SK-N-SH (cell line): ENCODE results near the gene USP32. TPM values are rescaled to one million over a fixed set of nuclear protein-coding genes. Genes with fewer than 3 reads are reported as not detected.

ENCODE experiments used
- ELF1 ChIP-seq: IDR thresholded peaks from 2 replicates; pipeline ENCODE4 v1.4.0; 2012
- FOSL2 ChIP-seq: IDR thresholded peaks from 2 replicates; pipeline ENCODE4 v1.4.0; 2012; ENCODE audit warnings: low read depth, mild to moderate bottlenecking, moderate library complexity, borderline replicate concordance
- MEF2A ChIP-seq: IDR thresholded peaks from 2 replicates; pipeline ENCODE4 v1.4.0; 2012; ENCODE audit warnings: low read depth, borderline replicate concordance
- MXI1 ChIP-seq: IDR thresholded peaks from 2 replicates; pipeline ENCODE4 v1.6.1; 2012; ENCODE audit warnings: mild to moderate bottlenecking, low read depth, low read length, improper control_type of control experiment
- RAD21 ChIP-seq: IDR thresholded peaks from 2 replicates; pipeline ENCODE4 v1.6.1; 2012; ENCODE audit warnings: mild to moderate bottlenecking, low read length
- RXRA ChIP-seq: IDR thresholded peaks from 2 replicates; pipeline ENCODE4 v1.4.0; 2012; ENCODE audit warnings: low read depth, mild to moderate bottlenecking, borderline replicate concordance
- TAF1 ChIP-seq: IDR thresholded peaks from 2 replicates; pipeline ENCODE4 v1.6.1; 2012; ENCODE audit warnings: low read depth, mild to moderate bottlenecking, low read length, moderate library complexity, borderline replicate concordance
- TEAD4 ChIP-seq: IDR thresholded peaks from 2 replicates; pipeline ENCODE4 v1.4.0; 2012; ENCODE audit warnings: mild to moderate bottlenecking, borderline replicate concordance; ENCODE audit not compliant: insufficient read depth
- polyA plus RNA-seq, 3 experiments: library from polyadenylated mRNA; depleted of rRNA; stranded (reverse); fragments of >200 nt; gene quantifications; 2 replicates each; pipeline ENCODE4 v1.2.3, GENCODE V29; 2012
- TF ChIP-seq, protein P1 (sequence below): IDR thresholded peaks from 2 replicates; pipeline ENCODE4 v1.4.0; 2012; ENCODE audit warnings: low read depth, borderline replicate concordance
- TF ChIP-seq, protein P2 (sequence below): IDR thresholded peaks from 2 replicates; pipeline ENCODE4 v1.6.1; 2012; ENCODE audit warnings: mild to moderate bottlenecking, low read depth, low read length, moderate library complexity
- TF ChIP-seq, protein P3 (sequence below): IDR thresholded peaks from 2 replicates; pipeline ENCODE4 v1.4.0; 2012; ENCODE audit warnings: low read depth

USP32 gene
- polyA plus RNA-seq, 1 of the 3 experiments (the other 2 are of a cell fraction): 25.6 TPM

DNA sequence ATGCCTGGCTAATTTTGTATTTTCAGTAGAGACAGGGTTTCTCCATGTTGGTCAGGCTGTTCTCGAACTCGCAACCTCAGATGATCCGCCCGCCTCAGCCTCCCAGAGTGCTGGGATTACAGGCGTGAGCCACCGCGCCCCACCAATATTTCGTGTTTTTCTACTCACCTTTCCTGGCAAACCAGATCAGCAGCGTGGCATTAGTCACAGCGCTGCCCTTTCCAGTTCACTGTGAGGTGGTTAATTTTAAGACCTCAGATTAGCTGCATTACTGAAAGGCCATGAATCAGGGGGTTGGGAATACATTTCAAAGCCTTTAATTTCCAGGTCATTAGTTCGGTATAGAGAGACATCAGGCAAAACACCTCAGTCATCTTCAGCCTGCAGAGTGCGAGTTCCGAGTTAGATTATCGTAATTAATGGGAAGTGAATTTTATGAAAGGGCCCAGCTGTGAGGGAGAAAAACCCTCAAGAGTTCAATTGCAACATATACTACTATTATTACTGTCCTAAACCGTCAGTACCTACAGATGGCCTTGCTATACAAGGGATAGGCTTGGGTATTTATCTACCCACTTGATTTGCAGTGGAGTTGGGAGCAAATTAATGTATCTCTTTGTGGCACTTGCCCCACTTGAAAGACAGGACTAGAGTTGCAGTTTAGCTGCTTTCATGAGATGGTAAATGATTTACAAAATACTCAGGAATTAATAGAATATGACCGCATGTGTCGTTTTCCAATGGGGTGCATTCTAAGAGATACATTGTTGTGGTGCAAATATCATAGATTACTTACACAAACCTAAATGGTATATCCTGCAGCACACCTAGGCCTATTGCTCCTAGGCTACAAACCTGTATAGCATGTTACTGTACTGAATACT is 2.1 kb upstream of the USP32 start (continued):
- TF ChIP-seq, protein P1, sequence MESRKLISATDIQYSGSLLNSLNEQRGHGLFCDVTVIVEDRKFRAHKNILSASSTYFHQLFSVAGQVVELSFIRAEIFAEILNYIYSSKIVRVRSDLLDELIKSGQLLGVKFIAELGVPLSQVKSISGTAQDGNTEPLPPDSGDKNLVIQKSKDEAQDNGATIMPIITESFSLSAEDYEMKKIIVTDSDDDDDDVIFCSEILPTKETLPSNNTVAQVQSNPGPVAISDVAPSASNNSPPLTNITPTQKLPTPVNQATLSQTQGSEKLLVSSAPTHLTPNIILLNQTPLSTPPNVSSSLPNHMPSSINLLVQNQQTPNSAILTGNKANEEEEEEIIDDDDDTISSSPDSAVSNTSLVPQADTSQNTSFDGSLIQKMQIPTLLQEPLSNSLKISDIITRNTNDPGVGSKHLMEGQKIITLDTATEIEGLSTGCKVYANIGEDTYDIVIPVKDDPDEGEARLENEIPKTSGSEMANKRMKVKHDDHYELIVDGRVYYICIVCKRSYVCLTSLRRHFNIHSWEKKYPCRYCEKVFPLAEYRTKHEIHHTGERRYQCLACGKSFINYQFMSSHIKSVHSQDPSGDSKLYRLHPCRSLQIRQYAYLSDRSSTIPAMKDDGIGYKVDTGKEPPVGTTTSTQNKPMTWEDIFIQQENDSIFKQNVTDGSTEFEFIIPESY: no peak
- no peak for TF ChIP-seq TAF1
- no peak for TF ChIP-seq MEF2A
- no peak for TF ChIP-seq RAD21
- no peak for TF ChIP-seq TEAD4
- TF ChIP-seq, protein P2, sequence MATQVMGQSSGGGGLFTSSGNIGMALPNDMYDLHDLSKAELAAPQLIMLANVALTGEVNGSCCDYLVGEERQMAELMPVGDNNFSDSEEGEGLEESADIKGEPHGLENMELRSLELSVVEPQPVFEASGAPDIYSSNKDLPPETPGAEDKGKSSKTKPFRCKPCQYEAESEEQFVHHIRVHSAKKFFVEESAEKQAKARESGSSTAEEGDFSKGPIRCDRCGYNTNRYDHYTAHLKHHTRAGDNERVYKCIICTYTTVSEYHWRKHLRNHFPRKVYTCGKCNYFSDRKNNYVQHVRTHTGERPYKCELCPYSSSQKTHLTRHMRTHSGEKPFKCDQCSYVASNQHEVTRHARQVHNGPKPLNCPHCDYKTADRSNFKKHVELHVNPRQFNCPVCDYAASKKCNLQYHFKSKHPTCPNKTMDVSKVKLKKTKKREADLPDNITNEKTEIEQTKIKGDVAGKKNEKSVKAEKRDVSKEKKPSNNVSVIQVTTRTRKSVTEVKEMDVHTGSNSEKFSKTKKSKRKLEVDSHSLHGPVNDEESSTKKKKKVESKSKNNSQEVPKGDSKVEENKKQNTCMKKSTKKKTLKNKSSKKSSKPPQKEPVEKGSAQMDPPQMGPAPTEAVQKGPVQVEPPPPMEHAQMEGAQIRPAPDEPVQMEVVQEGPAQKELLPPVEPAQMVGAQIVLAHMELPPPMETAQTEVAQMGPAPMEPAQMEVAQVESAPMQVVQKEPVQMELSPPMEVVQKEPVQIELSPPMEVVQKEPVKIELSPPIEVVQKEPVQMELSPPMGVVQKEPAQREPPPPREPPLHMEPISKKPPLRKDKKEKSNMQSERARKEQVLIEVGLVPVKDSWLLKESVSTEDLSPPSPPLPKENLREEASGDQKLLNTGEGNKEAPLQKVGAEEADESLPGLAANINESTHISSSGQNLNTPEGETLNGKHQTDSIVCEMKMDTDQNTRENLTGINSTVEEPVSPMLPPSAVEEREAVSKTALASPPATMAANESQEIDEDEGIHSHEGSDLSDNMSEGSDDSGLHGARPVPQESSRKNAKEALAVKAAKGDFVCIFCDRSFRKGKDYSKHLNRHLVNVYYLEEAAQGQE: no peak
- no peak for TF ChIP-seq MXI1
- TF ChIP-seq RXRA: no peak
- TF ChIP-seq FOSL2: no peak
- TF ChIP-seq, protein P3, sequence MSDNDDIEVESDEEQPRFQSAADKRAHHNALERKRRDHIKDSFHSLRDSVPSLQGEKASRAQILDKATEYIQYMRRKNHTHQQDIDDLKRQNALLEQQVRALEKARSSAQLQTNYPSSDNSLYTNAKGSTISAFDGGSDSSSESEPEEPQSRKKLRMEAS: no peak
- TF ChIP-seq ELF1: no peak
- TF ChIP-seq, all 33 proteins: peak for 0
